PFSK-1 (cell line): ENCODE data around the gene CEACAM4.

Source experiments
- FOXP2 ChIP-seq: optimal IDR thresholded peaks from 2 replicates; pipeline ENCODE3; 2011; ENCODE audit warnings: borderline replicate concordance, control low read depth, inconsistent platforms; ENCODE audit not compliant: insufficient read depth; ENCODE audit errors: extremely low read length, extremely low read depth
- POLR2AphosphoS5 ChIP-seq: IDR thresholded peaks from 2 replicates; pipeline ENCODE4 v1.6.1; 2012; ENCODE audit warnings: low read depth, mild to moderate bottlenecking, control low read depth, low read length, moderate library complexity
- REST ChIP-seq, 2 experiments: IDR thresholded peaks; 2 replicates each; pipeline versions ENCODE4 v1.6.1 to v1.8.0; 2011 to 2012; ENCODE audit warnings: low read depth in 2 of 2, low read length in 2 of 2, control low read depth in 1 of 2, inconsistent platforms in 1 of 2, mild to moderate bottlenecking in 1 of 2, moderate library complexity in 1 of 2; ENCODE audit not compliant: insufficient read depth in 1 of 2
- SIN3A ChIP-seq: IDR thresholded peaks from 2 replicates; pipeline ENCODE4 v1.6.1; 2012; ENCODE audit warnings: mild to moderate bottlenecking, low read length, moderate library complexity, borderline replicate concordance; ENCODE audit not compliant: insufficient read depth
- TAF1 ChIP-seq: IDR thresholded peaks from 2 replicates; pipeline ENCODE4 v1.6.1; 2012; ENCODE audit warnings: low read length, control low read depth, borderline replicate concordance; ENCODE audit not compliant: insufficient read depth

Gene CEACAM4

GRCh38 chr19:41586064-41586463 lies 40.8 kb downstream of the CEACAM4 start:
- TF ChIP-seq SIN3A, result no peak
- no peak for TF ChIP-seq POLR2AphosphoS5
- TF ChIP-seq REST (IDR thresholded peaks at IDR 0.05; ENCODE audit: insufficient read depth in 1 of 2, low read depth in 2 of 2, low read length in 2 of 2), result no peak
- no peak for TF ChIP-seq TAF1
- no peak for TF ChIP-seq FOXP2

- TF ChIP-seq REST (IDR thresholded peaks at IDR 0.05; ENCODE audit: insufficient read depth in 1 of 2, low read depth in 2 of 2, low read length in 2 of 2) (no peak), POLR2AphosphoS5 (no peak), TAF1 (no peak), FOXP2 (no peak), SIN3A (no peak)
These were observed 41.9 kb downstream of the CEACAM4 start for GRCh38 chr19:41584931-41585330.

- TF ChIP-seq FOXP2 (no peak), POLR2AphosphoS5 (no peak), SIN3A (no peak), REST (IDR thresholded peaks at IDR 0.05; ENCODE audit: insufficient read depth in 1 of 2, low read depth in 2 of 2, low read length in 2 of 2) (no peak), TAF1 (no peak)
These were observed 42.5 kb downstream of the CEACAM4 start for GRCh38 chr19:41584260-41584810.

GRCh38 chr19:41578886-41579285 lies 48.0 kb downstream of the CEACAM4 start:
- TF ChIP-seq SIN3A, result no peak
- no peak for TF ChIP-seq REST (IDR thresholded peaks at IDR 0.05; ENCODE audit: insufficient read depth in 1 of 2, low read depth in 2 of 2, low read length in 2 of 2)
- no peak for TF ChIP-seq TAF1
- no peak for TF ChIP-seq POLR2AphosphoS5
- TF ChIP-seq FOXP2, result no peak

- TF ChIP-seq SIN3A, result no peak
- TF ChIP-seq REST (IDR thresholded peaks at IDR 0.05; ENCODE audit: insufficient read depth in 1 of 2, low read depth in 2 of 2, low read length in 2 of 2), result no peak
- no peak for TF ChIP-seq FOXP2
- no peak for TF ChIP-seq POLR2AphosphoS5
- TF ChIP-seq TAF1, result no peak
These were observed 49.0 kb downstream of the CEACAM4 start for GRCh38 chr19:41577833-41578232.
